Stimulated activated CD8-positive, alpha-beta memory T cell treated with anti-CD3 and anti-CD28 coated beads, Interleukin-2, amount 100 ng/mL, for 1 hour (primary cell): ENCODE results near the gene CAVIN4.

Source experiments
- DNase-seq, 2 donors: peaks; one replicate each; pipeline ENCODE4 v3.0.0-alpha.2; 2020; ENCODE audit warnings: low read depth in 2 of 2

CAVIN4 gene

DNA sequence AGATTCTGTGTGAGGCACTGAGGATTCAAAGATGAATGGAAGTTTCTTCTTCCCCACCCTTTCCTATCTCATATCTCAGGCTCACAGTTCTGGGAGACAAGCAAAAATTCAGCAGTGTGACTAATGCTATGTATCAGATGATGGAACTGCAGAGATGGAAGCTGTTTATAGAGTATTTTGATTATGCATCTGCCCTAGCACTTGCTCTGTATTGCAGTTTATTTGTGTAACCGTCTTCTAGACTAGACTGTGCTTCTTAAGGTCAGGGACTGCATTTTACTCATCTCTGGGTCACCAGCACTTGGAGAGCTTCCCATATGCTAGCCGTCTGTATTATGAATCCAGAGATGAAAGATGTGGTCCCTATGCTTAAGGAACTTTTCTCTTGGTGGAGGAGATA is 12.6 kb downstream of the CAVIN4 start:
- DNase-seq, result no peak

DNA sequence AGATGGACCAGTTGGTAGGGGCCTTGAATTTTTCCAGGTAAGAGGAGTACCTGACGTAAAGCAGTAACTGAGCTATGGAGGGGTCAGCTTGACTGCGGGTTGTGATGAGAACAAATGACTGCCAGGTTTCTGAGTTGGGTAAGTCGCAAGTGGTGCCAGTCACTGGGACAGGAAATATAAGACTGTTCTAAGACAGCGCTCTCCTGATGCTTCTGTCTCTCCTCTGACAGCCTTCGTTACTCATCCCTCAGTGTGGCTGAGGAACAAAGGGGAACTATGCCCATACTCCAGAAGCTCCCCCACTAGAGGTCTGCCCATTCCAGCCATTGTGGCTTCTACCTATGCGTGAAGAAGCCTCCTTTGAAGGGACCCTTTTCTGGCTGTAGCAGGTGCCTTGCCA is 13.3 kb downstream of the CAVIN4 start:
- DNase-seq, result no peak

DNA sequence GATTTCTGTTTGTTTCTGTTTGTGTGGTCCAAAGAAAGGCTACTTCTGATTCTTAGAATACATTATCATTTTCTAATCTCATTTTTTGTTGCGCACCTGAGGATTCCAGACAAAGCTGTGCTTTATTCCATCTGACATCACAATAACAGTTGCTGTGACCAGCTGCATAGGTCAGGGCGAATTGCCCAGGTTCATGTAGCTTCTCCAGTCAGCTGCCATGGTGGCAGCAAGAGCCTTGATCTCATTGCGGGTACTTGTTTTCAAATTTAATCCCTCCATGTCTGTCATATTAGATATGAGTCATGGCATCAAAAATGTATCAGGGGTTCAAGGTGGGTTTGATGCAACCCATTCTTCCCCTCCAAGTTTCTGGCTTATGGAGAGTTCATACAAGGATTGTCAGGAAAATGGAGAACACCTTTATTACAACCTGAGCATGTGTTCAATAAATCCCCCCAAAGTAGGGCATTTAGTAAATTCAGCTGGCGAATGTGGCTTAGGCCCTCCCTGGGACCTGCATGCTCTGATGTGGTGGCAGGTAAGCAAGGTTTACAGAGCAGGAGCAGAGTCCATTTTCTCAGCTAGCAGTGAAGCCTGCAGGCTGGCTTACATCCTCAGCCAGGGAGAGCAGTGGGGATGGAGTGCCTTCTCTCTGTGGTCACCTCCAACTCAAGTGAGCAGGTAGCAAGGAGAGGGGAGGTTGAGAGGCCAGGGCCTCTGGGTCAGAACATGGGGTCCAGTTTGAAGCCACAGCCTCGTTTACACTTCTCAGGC is 13.9 kb downstream of the CAVIN4 start:
- DNase-seq, result no peak

DNA sequence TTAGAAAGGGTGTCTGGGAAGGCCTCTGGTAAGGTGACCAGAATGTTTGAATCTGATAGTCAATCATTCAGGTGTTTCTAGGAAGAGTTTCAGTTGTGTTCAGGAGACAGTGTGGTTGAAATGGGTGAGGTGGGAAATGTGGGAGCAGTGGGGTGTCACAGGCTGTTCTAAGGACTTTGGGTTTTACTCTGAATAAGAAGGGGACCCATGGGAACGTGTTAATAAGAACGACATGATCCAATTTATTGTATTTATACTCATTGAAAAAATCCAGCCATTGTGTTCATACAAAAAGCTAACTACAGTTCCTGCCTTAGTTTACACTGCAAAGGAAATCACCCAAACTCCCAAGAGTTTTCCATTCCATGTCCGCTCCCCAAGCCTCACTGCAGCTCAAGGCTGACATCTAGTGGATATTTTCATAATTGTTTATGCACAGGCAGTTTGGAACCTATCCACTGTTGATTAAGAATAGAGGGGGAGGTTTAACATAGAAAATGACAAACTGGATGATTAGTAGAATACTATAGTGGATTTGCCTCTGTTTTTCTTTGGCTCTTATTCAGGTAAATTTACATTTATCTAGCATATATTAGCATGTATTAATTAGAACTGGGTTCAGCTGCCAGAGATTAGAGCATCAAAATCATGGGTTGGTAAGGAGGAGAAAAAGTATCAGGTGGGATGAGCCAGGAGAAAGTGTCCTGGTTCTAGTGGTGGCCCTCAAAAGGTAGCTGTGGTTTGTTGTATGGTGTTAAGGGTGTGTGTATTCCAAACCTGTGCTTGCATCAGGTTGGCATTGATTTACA is 17.7 kb downstream of the CAVIN4 start:
- DNase-seq, result no peak

DNA sequence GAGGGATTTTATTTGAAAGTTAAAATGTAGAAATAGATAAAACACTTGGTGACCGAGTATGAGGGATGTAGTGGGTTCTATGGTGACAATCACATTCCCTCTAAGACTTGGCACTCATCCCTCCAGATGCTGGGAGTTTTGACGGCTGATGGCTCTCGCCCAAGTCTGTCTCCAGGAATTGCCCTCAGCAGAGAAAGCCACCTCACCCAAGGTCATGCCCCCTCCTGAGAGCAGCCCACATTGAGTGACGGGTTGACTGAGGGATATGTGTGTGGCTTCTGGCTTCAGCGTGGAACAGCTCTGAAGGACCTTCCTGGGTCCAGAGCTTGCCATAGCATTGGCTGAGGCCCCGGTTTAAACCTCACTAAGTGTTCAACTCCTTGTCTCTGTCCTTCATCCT is 19.4 kb downstream of the CAVIN4 start:
- DNase-seq, result no peak

DNA sequence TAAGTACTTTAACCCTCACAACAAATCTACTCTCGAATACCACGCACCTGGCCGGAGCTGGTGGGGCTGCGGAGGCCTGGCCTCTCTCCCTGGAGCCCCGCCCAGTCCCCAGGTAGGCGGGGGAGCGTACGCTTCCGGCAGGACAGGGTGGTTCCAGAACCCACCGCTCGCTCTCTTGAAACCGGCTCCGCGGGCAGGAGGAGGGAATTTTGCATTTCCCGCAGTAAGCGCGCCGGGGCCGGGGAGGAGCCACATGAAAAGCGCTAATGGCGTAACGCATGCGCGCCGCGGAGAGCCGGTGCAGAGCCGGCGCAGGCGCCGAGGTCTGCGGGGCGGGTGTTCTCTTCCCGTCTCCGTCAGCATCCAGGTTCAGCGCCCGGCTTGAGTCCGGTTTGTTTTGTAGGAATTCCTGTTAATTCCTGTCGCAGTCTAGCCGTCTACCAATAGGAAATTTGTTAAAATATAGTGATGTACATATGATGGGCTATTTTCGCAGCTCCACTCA is 20.8 kb downstream of the CAVIN4 start:
- DNase-seq, result peak; percentile 38 to 63

DNA sequence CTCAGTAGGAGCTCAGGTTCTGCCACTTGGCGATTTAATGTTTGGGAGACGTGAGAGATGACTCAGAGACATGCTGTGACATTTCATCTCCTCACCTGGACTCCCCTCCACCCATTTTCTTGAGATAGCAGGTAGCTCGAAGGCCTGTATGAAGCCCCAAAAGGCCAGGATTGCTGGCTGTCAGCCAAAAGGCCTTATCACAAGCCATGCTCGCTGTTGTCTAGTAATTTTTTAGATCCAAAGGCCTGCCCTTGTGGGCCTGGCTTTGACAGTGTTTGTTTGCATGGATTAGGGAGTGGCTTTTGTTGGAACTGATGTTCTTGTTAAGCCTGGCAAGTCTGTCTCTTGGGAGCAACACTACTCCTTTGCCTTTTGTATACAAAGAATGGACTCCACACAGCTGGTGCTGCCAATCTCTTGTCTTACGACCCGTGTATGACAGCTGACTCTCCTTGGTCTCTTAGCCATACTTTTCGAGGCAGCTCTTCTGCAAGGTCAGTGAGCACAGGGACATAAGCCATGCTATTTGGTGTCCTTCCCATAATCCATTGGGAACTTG is 22.7 kb downstream of the CAVIN4 start:
- no peak for DNase-seq

DNA sequence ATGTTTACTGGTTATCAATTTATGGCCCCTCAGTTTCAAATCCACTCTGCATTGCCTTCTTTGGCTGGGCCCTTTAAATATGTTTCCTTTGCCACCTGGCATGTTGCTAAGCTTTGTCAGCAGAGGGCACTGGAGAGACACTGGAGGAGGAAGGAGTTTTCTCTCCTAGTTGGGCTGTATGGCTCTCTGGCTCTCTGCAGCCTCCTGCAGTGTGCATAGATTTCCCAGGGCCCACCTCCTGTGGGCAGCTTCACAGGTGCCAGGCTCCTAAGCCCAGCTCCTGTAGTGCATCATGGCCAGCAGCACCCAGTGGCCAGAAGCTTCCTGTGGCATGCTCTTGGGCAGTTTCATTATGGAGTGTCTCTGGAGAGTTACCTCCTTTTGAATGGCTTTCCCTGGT is 23.3 kb downstream of the CAVIN4 start:
- DNase-seq, result no peak

DNA sequence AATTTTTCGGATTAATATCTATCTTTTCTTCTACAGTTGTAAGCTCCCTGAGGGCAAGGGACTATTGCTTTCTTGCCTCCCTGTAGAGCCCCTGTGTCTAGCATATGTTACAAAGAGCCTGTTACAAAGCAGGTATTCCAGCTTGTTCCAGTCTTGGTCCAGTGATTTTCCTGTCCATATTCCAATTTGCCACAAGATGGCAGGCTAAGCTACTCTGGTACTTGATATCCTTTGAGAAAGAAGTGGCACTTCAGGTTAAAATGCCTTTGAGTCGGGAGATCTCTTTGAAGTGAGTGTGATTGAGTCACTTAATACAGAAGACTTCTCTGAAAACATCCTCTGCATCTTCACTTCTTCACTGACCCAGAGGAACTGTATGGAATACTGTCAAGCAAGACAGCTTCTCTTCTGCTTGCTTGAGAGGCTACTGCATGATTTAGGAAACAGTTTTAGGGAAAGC is 24.5 kb downstream of the CAVIN4 start:
- no peak for DNase-seq

DNA sequence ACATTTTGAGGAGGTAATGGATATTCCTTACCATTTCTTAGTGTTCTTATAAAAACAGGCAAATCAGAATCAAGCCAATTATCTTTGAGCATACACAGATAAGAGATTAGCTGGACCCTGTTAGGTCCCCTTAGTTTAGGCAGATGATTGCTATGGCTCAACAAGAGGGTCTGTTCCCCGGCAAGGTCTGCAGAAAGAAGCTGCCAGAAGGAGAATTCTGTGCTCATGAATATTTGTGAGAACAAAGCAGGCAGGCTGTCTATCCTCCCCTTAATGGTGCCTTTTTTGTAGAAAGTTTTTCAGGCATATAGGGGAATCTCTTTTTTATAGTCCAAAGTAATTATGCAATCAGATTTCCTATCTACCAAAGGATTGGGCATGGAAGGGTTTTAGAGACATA is 27.5 kb downstream of the CAVIN4 start:
- no peak for DNase-seq

DNA sequence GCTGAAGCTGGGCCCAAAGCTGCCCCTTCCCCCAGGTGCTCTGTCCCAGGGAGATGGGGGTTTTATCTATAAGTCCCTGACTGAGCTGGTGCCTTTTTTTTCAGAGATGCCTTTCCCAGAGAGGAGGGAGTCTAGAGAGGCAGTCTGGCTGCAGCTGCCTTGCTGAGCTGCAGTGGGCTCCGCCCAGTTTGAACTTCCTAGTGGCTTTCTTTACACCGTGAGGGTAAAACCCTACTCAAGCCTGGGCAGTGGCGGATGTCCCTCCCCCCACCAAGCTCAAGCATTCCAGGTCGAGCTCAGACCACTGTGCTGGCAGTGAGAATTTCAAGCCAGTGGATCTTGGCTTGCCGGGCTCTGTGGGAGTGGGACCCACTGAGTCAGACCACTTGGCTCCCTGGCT is 41.3 kb downstream of the CAVIN4 start:
- DNase-seq, result no peak

DNA sequence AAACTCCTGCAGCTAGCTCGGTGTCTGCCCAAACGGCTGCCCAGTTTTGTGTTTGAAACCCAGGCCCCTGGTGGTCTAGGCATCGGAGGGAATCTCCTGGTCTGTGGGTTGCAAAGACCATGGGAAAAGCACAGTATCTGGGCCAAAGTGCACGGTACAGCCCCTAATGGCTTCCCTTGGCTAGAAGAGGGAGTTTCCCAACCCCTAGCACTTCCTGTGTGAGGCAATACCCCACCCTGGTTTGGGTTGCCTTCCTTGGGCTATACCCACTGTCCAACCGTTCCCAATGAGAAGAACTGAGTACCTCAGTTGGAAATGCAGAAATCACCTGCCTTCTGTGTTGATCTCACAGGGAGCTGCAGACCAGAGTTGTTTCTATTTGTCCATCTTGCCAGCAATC is 41.8 kb downstream of the CAVIN4 start:
- DNase-seq, result no peak

DNA sequence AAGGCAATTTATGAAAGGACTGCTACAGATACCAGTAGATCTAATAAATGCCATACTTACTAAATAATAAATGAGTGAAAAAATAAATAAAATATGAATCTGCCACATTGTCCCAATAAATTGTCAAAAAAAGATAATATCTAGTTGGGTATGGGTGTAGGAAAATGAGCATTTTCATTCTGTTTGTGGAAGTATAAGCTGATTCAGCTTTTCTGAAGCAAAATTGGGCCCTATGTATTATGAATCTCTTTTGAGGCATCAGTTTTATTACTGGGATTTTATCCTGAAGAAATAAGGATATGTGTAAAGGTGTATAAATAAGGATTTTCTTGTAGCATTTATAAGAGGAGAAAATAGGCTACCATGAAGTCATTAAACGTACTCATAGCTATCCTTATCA is 46.1 kb downstream of the CAVIN4 start:
- no peak for DNase-seq

DNA sequence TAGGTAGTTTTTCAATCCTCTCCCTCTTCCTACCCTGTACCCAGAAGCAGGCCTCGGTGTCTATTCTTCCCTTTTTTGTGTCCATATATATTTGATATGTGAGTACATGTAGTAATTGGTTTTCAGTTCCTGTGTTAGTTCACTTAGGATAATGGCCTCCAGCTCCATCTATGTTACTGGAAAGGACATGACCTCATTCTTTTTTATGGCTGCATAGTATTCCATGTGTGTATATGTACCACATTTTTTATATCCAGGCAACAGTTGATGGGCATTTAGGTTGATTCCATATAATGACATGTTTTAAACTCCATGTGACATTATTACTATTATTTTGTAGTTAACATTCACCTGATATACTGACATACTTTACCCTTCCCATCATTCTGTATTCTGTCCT is 49.1 kb downstream of the CAVIN4 start:
- no peak for DNase-seq

DNA sequence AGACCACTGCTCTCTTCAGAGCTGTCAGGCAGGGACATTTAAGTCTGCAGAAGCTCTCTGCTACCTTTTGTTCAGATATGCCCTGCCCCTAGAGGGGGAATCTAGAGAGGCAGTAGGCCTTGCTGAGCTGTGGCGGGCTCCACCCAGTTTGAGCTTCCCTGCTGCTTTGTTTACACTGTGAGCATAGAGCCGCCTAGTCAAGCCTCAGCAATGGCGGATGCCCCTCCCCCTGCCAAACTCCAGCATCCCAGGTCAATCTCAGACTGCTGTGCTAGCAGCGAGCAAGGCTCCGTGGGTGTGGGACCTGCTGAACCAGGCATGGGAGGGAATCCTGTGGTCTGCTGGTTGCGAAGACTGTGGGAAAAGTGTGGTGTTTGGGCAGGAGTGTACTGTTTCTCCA is 59.9 kb downstream of the CAVIN4 start:
- no peak for DNase-seq
